ENCODE results near the gene LAPTM5. TPM values are rescaled to one million over a fixed set of nuclear protein-coding genes. Genes with fewer than 3 reads are reported as not detected.

Gene LAPTM5
- total RNA-seq, 1 experiment from 2014 or later = not detected

GRCh38 chr1:30759718-30760281 lies 2.2 kb upstream of the LAPTM5 start:
- Mint-ChIP-seq H3K27ac (ENCODE audit: unreplicated experiment) (no peak overlapping the region), H3K4me3 (ENCODE audit: low read depth, unreplicated experiment) (no peak overlapping the region), H3K4me1 (ENCODE audit: low read depth, unreplicated experiment) (peaks cover 13% of the 10 kb centered on the region), H3K27me3 (ENCODE audit: unreplicated experiment) (no peaks in the 10 kb centered on the region), H3K36me3 (ENCODE audit: insufficient read depth, unreplicated experiment) (no peaks in the 10 kb centered on the region), H3K9me3 (ENCODE audit: low read depth, unreplicated experiment) (no peaks in the 10 kb centered on the region)
- CTCF ChIA-PET = no interaction called here
- BruUV-seq (replicated peaks) = no TSS peak
- no peak for TF ChIP-seq CTCF (IDR thresholded peaks at IDR 0.05; ENCODE audit: unreplicated experiment)
- DNase-seq = no peak
- intact Hi-C loops (cut with micrococcal nuclease; ENCODE audit: unreplicated experiment) = no loop called here

DNA sequence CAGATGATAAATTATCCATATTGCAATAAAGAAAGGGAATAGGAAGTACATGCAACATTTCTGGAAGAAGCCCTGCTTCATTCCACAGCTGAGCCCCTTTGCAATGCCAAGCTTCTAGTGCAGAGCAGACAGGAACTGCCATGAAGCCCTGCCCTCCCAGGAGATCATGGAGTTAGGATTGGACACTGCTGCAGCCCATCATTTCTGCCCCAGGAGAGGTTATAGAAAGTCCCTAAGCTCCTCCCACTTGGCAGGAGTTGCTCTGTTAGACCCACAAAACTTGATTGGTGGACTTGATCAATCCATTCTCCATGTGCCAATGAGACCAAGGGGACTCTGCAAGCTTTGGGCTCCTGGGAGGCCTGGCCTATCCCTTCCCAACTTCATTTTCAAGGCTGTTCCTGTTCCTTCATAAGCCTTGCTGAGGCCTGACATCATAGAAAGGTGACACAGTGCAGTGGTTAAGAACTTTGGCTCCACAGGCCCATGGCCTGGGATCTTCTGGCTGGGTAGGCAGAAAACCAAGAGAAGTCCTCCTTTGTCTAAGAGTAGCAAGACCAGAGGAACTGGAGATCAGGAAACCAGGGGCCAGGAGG lies 1.3 kb upstream of the LAPTM5 start:
- Mint-ChIP-seq H3K9me3 (ENCODE audit: low read depth, unreplicated experiment) (no peaks in the 10 kb centered on the region), H3K27me3 (ENCODE audit: unreplicated experiment) (no peaks in the 10 kb centered on the region), H3K4me1 (ENCODE audit: low read depth, unreplicated experiment) (peaks cover 13% of the 10 kb centered on the region), H3K4me3 (ENCODE audit: low read depth, unreplicated experiment) (no peak overlapping the region), H3K27ac (ENCODE audit: unreplicated experiment) (no peak overlapping the region), H3K36me3 (ENCODE audit: insufficient read depth, unreplicated experiment) (no peaks in the 10 kb centered on the region)
- no peak for DNase-seq
- no peak for TF ChIP-seq CTCF (IDR thresholded peaks at IDR 0.05; ENCODE audit: unreplicated experiment)
- intact Hi-C loops (cut with micrococcal nuclease; ENCODE audit: unreplicated experiment) = no loop called here
- BruUV-seq (replicated peaks) = no TSS peak
- CTCF ChIA-PET = interaction anchor here (1.2 kb wide), 1 partner anchor 21 kb away, joined by 3 read pairs; no protein-coding TSS in a partner anchor

GRCh38 chr1:30758121-30758688 lies 631 bp upstream of the LAPTM5 start:
- TF ChIP-seq CTCF (IDR thresholded peaks at IDR 0.05; ENCODE audit: unreplicated experiment) = no peak
- CTCF ChIA-PET = interaction anchor here (1.2 kb wide), 1 partner anchor 22 kb away, joined by 3 read pairs; no protein-coding TSS in a partner anchor
- Mint-ChIP-seq H3K4me3 (ENCODE audit: low read depth, unreplicated experiment) (no peak overlapping the region), H3K27ac (ENCODE audit: unreplicated experiment) (no peak overlapping the region), H3K36me3 (ENCODE audit: insufficient read depth, unreplicated experiment) (no peaks in the 10 kb centered on the region), H3K27me3 (ENCODE audit: unreplicated experiment) (no peaks in the 10 kb centered on the region), H3K4me1 (ENCODE audit: low read depth, unreplicated experiment) (peaks cover 13% of the 10 kb centered on the region), H3K9me3 (ENCODE audit: low read depth, unreplicated experiment) (no peaks in the 10 kb centered on the region)
- no peak for DNase-seq
- intact Hi-C loops (cut with micrococcal nuclease; ENCODE audit: unreplicated experiment) = no loop called here
- BruUV-seq (replicated peaks) = no TSS peak

DNA sequence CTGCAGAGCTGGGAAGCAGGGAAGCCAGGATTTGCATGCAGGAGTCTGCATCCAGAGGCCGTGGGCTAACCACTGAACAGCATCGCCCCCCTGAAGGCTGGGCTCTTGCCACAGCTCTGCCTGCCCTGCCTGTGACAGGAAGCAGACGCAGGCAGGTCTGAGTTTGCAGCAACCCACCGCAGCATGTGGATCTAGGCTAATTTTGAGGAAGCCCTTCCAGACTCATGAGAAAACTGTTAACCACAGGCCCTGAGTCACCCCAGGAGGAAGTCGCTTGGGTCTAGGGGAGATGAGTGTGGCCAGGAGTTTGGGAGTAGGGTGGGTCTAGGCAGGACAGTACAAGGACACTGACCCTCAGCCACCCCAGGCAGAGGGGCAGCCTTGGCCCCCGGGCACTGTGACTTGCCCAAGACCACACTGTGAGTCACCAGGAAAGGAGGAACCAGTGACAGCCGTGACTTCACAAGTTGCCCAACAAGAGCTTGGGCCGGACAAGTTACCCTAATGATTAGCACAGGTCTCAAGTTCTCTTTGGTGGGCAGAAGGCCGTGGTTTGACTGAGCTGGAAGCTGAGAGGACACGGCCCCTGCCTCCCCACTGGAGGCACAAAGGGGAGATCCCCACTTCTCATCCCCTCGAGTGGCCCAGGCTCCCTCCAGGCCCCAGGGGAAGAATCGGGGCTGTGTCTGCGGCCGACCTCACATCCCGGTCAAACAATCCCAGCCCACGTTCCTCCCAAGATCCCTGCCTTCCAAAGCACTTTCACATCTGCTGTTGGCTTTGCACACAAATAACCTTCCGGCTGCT lies 826 bp downstream of the LAPTM5 start:
- H3K27ac Mint-ChIP-seq (ENCODE audit: unreplicated experiment) = peak overlapping the region; percentile 82
- H3K9me3 Mint-ChIP-seq (ENCODE audit: low read depth, unreplicated experiment) = no peaks in the 10 kb centered on the region
- intact Hi-C loops (cut with micrococcal nuclease; ENCODE audit: unreplicated experiment) = no loop called here
- CTCF ChIA-PET = interaction anchor here (0.6 to 1.0 kb wide), 2 partner anchors 24 to 30 kb away, joined by 4 to 8 read pairs; no protein-coding TSS in a partner anchor
- no peak for TF ChIP-seq CTCF (IDR thresholded peaks at IDR 0.05; ENCODE audit: unreplicated experiment)
- H3K4me3 Mint-ChIP-seq (ENCODE audit: low read depth, unreplicated experiment) = no peak overlapping the region
- H3K27me3 Mint-ChIP-seq (ENCODE audit: unreplicated experiment) = no peaks in the 10 kb centered on the region
- H3K36me3 Mint-ChIP-seq (ENCODE audit: insufficient read depth, unreplicated experiment) = no peaks in the 10 kb centered on the region
- peak; percentile 66 for DNase-seq
- H3K4me1 Mint-ChIP-seq (ENCODE audit: low read depth, unreplicated experiment) = peaks cover 22% of the 10 kb centered on the region
- BruUV-seq (replicated peaks) = no TSS peak
